GM12864 (cell line): ENCODE results near the gene LARP4.
A peak's percentile ranks its signal among the peaks of the same experiment; 100 is the strongest.

ENCODE experiments used
- DNase-seq: peaks from one replicate; pipeline ENCODE4 v3.0.0-alpha.2; 2011; ENCODE audit warnings: low read depth
- H3K4me3 ChIP-seq: 2 replicates; pipeline ENCODE4 v1.5.1; 2011; ENCODE audit warnings: mild to moderate bottlenecking, low read depth, low read length, control low read depth
- TF ChIP-seq, protein P1 (sequence below): IDR thresholded peaks from 2 replicates; pipeline ENCODE4 v1.5.1; 2011; ENCODE audit warnings: low read depth, mild to moderate bottlenecking, moderate library complexity, low read length, control low read depth, inconsistent platforms; ENCODE audit errors: missing control alignments

Gene LARP4

DNA sequence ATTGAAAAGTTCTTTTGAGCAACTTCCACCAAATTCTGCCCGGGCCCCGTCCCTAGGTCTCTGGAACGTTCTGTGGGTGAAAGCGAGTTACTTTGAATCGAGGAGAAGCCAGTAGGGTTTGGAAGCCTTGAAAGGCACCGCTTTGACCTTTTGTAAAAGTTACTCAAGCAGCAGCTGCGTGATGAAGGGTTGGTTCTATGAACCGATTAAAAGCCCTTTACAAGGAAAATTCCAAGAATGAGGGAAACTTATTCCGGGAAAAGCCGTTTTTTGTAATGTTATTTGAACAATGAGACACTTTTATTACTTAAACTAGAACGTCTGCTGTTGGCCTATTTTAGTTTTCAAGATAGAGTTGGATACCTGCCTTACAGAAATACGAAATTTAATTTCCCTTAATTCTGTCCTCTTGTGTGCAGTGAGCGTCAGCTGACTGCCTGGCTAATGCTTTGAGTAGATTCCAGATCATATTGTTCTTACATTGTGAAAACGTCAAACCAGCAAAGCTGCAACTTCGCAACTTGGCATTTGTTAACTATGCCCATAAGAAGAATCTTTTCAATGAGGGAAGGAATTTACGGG, 906 bp downstream of the LARP4 start:
- peak overlapping the region; percentile 98 for H3K4me3 ChIP-seq
- TF ChIP-seq, protein P1, sequence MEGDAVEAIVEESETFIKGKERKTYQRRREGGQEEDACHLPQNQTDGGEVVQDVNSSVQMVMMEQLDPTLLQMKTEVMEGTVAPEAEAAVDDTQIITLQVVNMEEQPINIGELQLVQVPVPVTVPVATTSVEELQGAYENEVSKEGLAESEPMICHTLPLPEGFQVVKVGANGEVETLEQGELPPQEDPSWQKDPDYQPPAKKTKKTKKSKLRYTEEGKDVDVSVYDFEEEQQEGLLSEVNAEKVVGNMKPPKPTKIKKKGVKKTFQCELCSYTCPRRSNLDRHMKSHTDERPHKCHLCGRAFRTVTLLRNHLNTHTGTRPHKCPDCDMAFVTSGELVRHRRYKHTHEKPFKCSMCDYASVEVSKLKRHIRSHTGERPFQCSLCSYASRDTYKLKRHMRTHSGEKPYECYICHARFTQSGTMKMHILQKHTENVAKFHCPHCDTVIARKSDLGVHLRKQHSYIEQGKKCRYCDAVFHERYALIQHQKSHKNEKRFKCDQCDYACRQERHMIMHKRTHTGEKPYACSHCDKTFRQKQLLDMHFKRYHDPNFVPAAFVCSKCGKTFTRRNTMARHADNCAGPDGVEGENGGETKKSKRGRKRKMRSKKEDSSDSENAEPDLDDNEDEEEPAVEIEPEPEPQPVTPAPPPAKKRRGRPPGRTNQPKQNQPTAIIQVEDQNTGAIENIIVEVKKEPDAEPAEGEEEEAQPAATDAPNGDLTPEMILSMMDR: no peak
- DNase-seq: no peak

DNA sequence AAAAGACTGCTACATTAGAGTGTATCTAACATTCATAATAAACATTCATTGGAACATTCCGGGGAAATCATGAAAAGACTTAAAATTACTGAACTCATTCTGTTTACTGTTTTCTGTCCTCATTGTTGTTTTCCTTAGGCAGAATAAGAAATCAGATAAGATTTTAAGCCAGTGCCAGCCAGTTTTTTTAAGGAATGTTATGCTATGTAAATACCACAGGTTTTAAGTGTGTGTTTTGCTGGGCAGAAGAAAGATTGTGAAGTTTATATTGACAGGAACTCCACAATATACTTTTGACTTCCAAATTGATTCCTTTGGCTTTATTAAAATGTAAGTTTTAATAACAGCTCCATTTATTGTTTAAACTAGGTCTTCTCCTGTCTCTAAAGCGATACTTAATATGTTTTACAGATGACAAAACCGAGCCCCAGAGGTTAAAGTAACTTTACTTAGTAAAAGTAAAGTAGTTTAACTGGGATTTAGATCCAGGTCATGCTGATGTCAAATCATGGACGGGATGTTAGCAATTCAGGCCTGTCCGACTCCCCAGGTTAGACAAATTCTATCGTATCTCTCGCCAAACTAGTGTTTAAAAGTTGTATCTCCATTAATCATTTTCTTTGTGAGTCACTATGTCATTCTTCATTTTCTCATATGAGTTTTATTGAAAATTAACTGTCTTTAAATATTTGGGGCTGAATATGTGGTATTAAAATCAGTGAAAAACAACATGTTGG, 1.7 kb downstream of the LARP4 start:
- peak overlapping the region; percentile 98 for H3K4me3 ChIP-seq
- TF ChIP-seq, protein P1: no peak
- no peak for DNase-seq

DNA sequence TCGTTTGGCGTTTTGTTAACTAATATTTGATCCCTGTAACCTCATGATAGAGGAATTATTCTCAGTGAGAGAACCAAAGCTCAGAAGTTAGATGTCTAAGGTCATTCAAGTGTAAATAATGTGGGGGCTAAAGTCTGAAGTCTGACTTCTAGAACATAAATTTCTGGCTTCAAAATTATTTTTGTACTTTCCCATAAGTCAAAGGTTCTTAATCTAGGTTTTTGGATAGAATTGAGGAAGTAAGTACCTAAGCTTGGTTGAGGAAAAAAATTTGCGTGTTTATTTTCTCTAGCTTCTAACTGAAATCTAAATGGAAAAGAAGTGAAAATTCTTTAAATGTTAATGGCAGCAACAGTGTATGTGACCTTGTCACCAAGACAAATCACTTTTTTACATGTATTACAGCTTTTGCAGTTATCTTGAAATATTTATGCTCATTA, 2.3 kb downstream of the LARP4 start:
- H3K4me3 ChIP-seq: peak overlapping the region; percentile 98; the same call in 1 of the 2 replicates
- TF ChIP-seq, protein P1: no peak
- DNase-seq: no peak

DNA sequence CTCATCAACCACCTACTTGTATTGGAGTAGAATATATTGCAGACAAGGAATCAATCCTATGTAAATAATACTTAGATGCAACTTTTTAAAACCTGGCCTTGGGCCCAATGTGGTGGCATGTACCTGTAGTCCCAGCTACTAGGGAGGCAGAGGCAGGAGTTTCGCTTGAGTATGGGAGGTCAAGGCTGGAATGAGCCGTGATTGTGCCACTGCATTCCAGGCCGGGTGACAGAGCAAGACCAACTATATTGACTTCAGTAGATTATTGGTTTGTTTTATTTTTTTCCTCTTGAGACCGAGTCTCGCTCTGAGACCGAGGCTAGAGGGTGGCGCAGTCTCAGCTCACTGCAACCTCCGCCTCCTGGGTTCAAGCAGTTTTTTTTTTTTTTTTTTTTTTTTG, 3.6 kb downstream of the LARP4 start:
- no peak for DNase-seq
- TF ChIP-seq, protein P1: no peak
- no peak overlapping the region for H3K4me3 ChIP-seq

DNA sequence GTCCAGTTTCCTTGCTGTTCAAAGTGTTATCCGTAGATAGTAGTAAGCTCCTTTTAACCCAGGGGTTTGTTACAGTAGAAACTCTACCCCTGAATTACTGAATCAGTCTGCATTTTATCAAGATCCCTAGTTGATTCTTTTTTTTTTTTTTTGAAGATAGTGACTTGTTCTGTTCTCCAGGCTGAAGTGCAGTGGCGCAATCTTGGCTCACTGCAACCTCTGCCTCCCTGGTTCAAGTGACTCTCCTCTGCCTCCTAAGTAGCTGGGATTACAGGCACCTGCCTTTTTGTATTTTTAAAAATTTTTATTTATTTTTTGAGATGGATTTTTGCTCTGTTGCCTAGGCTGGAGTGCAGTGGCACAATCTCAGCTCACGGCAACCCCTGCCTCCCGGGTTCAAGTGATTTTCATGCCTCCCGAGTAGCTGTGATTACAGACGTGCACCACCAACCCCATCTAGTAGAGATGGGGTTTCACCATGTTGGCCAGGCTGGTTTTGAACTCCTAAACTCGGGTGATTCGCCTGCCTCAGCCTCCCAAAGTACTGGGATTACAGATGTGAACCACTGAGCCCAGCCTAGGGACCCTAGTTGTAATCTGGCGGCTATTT, 10.5 kb downstream of the LARP4 start:
- DNase-seq: no peak
- H3K4me3 ChIP-seq: no peak overlapping the region
- TF ChIP-seq, protein P1: no peak

DNA sequence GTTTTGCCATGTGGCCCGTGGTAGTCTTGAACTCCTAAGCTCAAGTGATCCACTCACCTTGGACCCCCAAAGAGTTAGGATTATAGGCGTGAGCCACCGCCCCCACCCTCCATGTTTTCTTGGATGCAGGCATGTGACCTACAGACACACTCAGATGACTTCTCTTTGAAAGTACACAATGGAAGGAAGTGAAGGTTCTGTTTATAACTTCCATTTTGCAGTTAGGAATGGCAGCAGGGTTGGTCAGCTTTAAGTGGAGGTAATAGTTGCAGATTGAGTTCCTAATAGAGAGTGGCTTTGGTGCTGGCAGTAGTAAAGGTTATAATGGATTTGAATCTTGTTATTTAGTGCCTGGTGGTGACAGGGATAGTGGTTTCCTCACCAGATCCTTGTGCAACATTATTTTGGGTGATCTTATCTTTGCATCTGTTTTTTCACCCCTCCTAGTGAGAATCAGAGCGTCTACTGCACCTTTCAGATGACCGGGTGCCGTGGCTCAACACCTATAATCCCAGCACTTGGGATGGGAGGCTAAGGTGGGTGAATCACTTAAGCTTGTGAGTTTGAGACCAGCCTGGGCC, 15.3 kb downstream of the LARP4 start:
- H3K4me3 ChIP-seq: no peak overlapping the region
- TF ChIP-seq, protein P1: no peak
- DNase-seq: no peak
